AG20443 (cell line): ENCODE data around the gene CAB39L.
"Not testable (repeated sequence)": the region's sequence is repeated elsewhere in the genome, so short reads cannot be mapped to it uniquely, and the experiment has no call there.

Source experiments
- DNase-seq: peaks from one replicate; pipeline ENCODE4 v3.0.0; 2012; ENCODE audit warnings: low spot score, mixed read lengths

CAB39L gene

DNA sequence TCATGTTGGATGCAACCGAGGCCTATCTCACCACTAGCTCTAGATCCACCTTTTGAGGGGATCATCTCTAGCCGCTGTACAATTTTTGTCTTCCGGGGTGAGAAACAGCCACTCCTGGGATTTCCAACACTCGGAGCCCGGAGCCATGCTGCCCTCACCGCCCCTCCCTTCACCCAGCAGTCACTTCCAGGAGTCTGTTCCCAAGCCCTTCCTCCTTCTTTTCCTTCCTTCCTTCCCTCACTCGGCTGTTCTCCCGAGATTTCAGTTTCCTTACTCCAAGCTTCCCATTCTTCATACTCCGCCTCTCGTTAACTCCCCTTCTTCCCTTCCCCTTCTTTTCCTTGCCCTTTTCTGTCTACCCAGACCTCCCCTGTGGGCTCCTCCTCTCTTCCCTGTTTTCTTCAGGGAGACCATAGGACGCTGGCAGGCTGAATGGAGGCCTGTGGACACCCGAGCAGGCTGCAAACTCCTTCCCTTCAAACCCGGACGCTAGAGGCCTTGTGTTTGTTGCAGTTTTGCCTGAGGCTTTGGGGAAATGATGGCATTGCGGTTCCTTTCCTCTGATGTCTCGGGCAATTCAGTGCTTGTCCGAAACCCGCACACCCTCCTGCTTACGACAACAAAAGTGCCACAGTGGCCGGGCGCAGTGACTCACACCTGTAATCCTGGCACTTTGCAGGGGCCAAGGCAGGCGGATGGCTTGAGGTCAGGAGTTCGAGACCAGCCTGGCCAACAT lies 96.0 kb downstream of the CAB39L start:
- no peak for DNase-seq

- DNase-seq: no peak
Measured at GRCh38 chr13:49346460-49346859, 97.4 kb downstream of the CAB39L start.

GRCh38 chr13:49343731-49344130 lies 100.1 kb downstream of the CAB39L start:
- DNase-seq: no peak

DNA sequence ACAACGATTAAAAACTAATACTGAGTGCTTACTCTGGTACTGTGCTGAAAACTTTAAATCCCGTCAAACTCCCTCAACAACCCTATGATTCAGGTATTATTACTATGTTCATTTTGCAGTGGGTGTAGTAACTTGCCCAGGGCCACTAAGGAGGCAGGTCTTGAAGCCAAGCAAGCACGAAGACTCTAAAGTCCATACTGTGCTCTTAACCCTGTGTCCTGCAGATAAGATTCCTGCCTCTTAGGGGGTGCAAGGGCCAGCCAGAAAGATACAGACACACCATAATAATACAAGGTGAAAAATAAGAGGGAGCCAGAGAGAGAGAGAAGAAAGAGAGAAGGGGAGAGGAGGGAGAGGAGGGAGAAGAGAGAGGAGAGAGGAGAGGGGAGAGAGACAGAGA lies 100.6 kb downstream of the CAB39L start:
- no peak for DNase-seq

DNA sequence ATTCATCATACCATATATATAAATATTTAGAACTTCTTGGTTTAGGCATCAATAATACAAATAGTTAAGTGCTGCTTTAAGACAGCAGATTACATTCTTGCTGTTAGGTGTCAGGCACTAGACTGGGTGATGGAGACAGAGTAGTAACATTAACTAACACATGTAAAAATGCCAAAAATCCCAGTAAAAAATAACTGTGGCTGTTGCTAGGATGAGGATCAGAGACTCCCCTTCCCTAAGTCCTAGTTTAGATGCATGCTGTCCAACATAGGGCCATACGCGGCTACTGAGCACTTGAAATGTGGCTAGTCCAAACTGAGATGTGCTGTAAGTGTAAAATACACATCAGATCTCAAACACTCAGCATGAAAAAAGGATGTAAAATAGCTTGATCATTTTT lies 101.4 kb downstream of the CAB39L start:
- DNase-seq: no peak

GRCh38 chr13:49341941-49342340 lies 101.9 kb downstream of the CAB39L start:
- DNase-seq: no peak

- no peak for DNase-seq
Measured at GRCh38 chr13:49341517-49341916, 102.3 kb downstream of the CAB39L start.

GRCh38 chr13:49340161-49340560 lies 103.7 kb downstream of the CAB39L start:
- no peak for DNase-seq

DNA sequence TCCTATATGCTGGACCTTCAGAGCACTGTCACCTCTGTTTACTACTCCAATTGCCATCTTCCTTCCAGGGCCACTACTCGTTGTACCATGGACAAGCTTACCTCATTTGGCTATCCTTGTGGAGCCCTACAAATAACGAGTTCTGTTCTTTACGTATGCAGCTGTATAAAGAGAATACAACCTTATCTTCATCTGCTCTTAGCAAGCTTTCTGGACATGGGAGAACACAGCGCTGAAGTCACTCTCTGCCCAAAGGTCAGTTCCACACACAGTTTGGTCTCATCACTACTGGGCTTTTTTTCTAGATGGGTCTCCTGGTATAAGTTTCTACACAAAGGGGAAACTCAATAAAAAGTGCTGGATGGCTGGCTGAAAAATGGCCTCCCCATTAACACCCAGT lies 107.2 kb downstream of the CAB39L start:
- no peak for DNase-seq

- no peak for DNase-seq
Measured at GRCh38 chr13:49330546-49330864, 113.4 kb downstream of the CAB39L start.

- no peak for DNase-seq
Measured at GRCh38 chr13:49329831-49330545, 113.9 kb downstream of the CAB39L start.

- DNase-seq: not testable (repeated sequence)
Measured at GRCh38 chr13:49327145-49327544, 116.7 kb downstream of the CAB39L start.

- no peak for DNase-seq
Measured at GRCh38 chr13:49326222-49326917, 117.5 kb downstream of the CAB39L start.

GRCh38 chr13:49323344-49323743 lies 120.5 kb downstream of the CAB39L start:
- DNase-seq: no peak

DNA sequence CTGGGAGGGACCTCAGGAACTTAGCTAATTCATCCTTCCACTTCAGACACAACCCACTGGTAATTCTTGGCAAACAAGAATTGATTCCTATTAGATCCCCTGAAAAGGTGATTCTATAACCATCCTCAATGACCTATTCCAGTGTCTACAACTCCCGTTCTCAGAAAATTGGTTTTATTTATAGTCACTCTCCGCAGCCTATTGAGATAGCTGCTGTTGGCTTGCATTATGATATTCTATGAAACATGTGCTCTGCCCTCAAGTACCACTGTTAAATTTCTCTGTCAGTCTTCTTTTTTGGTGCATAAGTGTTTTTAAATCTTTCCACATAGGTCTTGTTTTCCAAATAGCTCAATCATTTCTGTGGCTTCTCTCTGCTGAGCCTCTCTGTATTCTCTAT lies 121.2 kb downstream of the CAB39L start:
- no peak for DNase-seq

GRCh38 chr13:49320975-49321374 lies 122.9 kb downstream of the CAB39L start:
- no peak for DNase-seq

- DNase-seq: no peak
Measured at GRCh38 chr13:49319951-49320350, 123.9 kb downstream of the CAB39L start.

GRCh38 chr13:49319551-49319950 lies 124.3 kb downstream of the CAB39L start:
- peak; percentile 45 for DNase-seq

GRCh38 chr13:49315756-49316482 lies 127.9 kb downstream of the CAB39L start:
- no peak for DNase-seq

- DNase-seq: no peak
Measured at GRCh38 chr13:49315036-49315565, 128.8 kb downstream of the CAB39L start.

GRCh38 chr13:49314344-49314882 lies 129.5 kb downstream of the CAB39L start:
- DNase-seq: no peak

- DNase-seq: no peak
Measured at GRCh38 chr13:49311816-49312215, 132.0 kb downstream of the CAB39L start.
